Loucy (cell line): ENCODE results near the gene COL5A1.

Source experiments
- H2AFZ ChIP-seq: fragments of 200-600 bp; sonication (generic); 2 replicates; pipeline ENCODE4 v1.6.0; 2016; ENCODE audit warnings: antibody characterized with exemption, mild to moderate bottlenecking, low read length, moderate library complexity
- H3F3A ChIP-seq: fragments of 200-600 bp; 2 replicates; pipeline ENCODE4 v1.6.0; 2016; ENCODE audit warnings: antibody characterized with exemption, low read depth, mild to moderate bottlenecking
- H3K27me3 ChIP-seq: fragments of 200-600 bp; sonication (generic); 2 replicates; pipeline ENCODE4 v1.6.1; 2014; ENCODE audit warnings: low read length, mild to moderate bottlenecking; ENCODE audit not compliant: insufficient read depth, poor library complexity, severe bottlenecking
- H3K36me3 ChIP-seq: fragments of 200-600 bp; sonication (generic); 2 replicates; pipeline ENCODE4 v1.6.1; 2016; ENCODE audit warnings: low read length; ENCODE audit not compliant: insufficient read depth
- H3K4me1 ChIP-seq: fragments of 200-600 bp; sonication (generic); 2 replicates; pipeline ENCODE4 v1.5.1; 2014; ENCODE audit warnings: low read length, mild to moderate bottlenecking; ENCODE audit not compliant: insufficient read depth, poor library complexity, severe bottlenecking
- H3K4me2 ChIP-seq: fragments of 200-600 bp; sonication (generic); 2 replicates; pipeline ENCODE4 v1.6.0; 2014; ENCODE audit warnings: antibody characterized with exemption, low read length, low read depth, mild to moderate bottlenecking; ENCODE audit not compliant: poor library complexity, severe bottlenecking
- H3K4me3 ChIP-seq: fragments of 200-600 bp; sonication (generic); 2 replicates; pipeline ENCODE4 v1.5.1; 2014; ENCODE audit warnings: low read length, mild to moderate bottlenecking, mixed read lengths; ENCODE audit not compliant: poor library complexity, severe bottlenecking
- H3K79me2 ChIP-seq: fragments of 200-600 bp; sonication (generic); 2 replicates; pipeline ENCODE4 v1.6.1; 2014; ENCODE audit warnings: low read length; ENCODE audit not compliant: insufficient read depth
- H3K9ac ChIP-seq: fragments of 200-600 bp; sonication (generic); 2 replicates; pipeline ENCODE4 v1.6.0; 2014; ENCODE audit warnings: mild to moderate bottlenecking, low read depth, low read length, moderate library complexity; ENCODE audit not compliant: poor library complexity, severe bottlenecking
- H3K9me2 ChIP-seq: fragments of 200-600 bp; sonication (generic); replicated peaks from 2 replicates; pipeline ENCODE4 v1.6.1; 2016; ENCODE audit warnings: low read depth, low read length, mixed read lengths
- H3K9me3 ChIP-seq: fragments of 200-600 bp; sonication (generic); 2 replicates; pipeline ENCODE4 v1.6.1; 2014; ENCODE audit warnings: mild to moderate bottlenecking, antibody characterized with exemption, low read length, low read depth; ENCODE audit not compliant: insufficient read depth
- H4K20me1 ChIP-seq: fragments of 200-600 bp; sonication (generic); 2 replicates; pipeline ENCODE4 v1.6.0; 2014; ENCODE audit warnings: antibody characterized with exemption, low read length, mild to moderate bottlenecking; ENCODE audit not compliant: insufficient read depth, poor library complexity, severe bottlenecking
- EZH2phosphoT487 ChIP-seq: fragments of 200-600 bp; IDR thresholded peaks from 2 replicates; pipeline ENCODE4 v1.6.1; 2018; ENCODE audit warnings: antibody characterized with exemption, mild to moderate bottlenecking, moderate library complexity, borderline replicate concordance
- TF ChIP-seq, protein P1 (sequence below): fragments of 200-600 bp; sonication (generic); conservative IDR thresholded peaks from 2 replicates; pipeline ENCODE4 v1.5.1; 2014; ENCODE audit warnings: mild to moderate bottlenecking, antibody characterized with exemption, low read length

COL5A1 gene

DNA sequence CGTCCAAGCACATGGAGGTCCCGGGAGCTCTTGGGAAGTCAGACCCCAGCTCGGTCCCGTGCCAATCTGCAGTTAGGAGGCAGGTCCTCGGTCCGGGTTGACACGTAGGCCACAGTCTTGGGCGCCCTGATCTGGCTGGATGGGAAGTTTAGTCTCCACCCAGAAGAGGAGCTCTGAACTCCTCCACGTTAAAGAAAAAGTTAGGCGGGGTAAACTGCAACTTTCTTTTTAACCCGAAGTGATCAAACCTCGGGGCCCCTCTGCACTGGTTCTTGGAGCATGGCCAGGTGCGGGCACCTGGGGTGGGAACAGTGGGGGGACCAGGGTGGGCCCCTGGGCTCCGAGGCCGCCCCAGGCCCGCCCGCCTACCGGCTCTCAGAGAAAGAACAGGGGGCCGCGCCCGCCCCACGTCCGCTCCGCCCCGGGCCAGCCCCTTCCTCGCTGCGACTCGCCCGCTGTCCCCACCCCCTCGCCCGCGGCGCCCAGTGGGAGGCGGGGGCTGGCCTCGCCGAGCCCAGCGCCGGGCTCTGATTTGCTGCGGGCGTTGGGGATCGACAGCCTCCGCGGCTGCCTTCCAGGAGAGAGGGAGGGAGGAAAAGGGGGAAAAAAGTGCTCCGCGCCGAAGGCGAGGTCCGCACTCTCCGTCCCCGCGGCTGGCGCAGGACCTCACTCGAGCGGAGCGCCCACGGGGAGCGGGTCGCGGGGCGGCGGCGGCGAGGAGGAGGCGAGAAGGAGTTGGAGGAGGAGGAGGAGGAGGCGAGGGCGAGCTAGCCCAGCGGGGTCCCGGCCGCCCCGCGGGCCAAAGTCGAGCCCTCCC lies at the start of gene COL5A1:
Gene COL5A1 (plus strand): TSS at position 631 of the 817 bp plus-strand sequence. CDS start 385 bp downstream, outside the sequence.
- TF ChIP-seq, protein P1, sequence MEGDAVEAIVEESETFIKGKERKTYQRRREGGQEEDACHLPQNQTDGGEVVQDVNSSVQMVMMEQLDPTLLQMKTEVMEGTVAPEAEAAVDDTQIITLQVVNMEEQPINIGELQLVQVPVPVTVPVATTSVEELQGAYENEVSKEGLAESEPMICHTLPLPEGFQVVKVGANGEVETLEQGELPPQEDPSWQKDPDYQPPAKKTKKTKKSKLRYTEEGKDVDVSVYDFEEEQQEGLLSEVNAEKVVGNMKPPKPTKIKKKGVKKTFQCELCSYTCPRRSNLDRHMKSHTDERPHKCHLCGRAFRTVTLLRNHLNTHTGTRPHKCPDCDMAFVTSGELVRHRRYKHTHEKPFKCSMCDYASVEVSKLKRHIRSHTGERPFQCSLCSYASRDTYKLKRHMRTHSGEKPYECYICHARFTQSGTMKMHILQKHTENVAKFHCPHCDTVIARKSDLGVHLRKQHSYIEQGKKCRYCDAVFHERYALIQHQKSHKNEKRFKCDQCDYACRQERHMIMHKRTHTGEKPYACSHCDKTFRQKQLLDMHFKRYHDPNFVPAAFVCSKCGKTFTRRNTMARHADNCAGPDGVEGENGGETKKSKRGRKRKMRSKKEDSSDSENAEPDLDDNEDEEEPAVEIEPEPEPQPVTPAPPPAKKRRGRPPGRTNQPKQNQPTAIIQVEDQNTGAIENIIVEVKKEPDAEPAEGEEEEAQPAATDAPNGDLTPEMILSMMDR: no peak
- TF ChIP-seq EZH2phosphoT487: no peak
- H3K27me3 ChIP-seq: peaks cover 7% of the 10 kb centered on the region
- H3F3A ChIP-seq: no peaks in the 10 kb centered on the region
- no peaks in the 10 kb centered on the region for H3K9me3 ChIP-seq
- H3K36me3 ChIP-seq: no peaks in the 10 kb centered on the region
- H3K4me3 ChIP-seq: peak within 1 kb of the TSS; percentile 72
- no peaks in the 10 kb centered on the region for H4K20me1 ChIP-seq
- H3K79me2 ChIP-seq: peaks cover 14% of the 10 kb centered on the region; the same call in 1 of the 2 replicates
- H3K9ac ChIP-seq: peak within 1 kb of the TSS; percentile 60
- H3K9me2 ChIP-seq: no peaks in the 10 kb centered on the region
- H3K4me1 ChIP-seq: peaks cover 13% of the 10 kb centered on the region
- H2AFZ ChIP-seq: peak within 1 kb of the TSS; percentile 86
- H3K4me2 ChIP-seq: peak within 1 kb of the TSS; percentile 70

DNA sequence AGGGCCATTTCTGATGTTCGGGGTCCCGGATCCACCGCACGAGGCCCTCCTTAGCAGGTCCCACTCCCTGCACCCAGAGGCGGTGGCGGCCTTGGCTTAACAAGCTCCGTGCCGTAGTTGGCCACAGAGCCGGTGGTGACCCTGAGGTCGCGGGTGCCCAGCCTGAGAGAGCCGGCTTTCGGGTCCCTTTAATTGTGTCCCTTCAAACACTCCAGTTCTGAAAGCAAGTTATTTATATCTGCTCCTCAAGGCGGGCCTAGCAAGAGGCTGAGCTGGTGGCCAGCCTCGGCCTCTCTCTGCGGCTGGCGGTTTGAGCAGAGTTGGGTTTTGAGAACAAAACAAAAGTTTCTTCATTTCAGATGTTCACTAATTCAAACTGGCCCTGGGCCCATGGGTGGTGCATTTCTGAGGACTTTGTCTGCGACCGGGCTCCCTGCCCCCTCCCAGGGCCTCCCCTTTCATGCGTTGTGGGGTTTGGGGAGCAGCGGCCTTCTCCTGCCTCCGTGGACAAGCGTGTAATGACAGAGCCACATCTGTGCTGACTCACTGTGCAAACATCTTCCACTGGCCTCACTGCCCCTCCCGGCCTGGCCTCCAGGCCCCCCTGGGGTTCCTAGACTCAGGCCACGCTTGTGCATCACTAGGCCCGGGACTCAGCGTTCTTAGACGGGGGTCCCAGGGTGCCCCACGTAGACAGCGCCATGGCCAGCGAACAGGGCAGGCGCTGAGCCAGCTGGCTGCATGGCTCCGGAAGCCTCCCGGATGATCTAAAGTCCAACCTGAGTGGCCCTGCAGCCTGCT lies 49.4 kb upstream of the COL5A1 start:
- H3F3A ChIP-seq: no peaks in the 10 kb centered on the region
- H3K4me3 ChIP-seq: no peak overlapping the region
- no peak overlapping the region for H3K9ac ChIP-seq
- no peaks in the 10 kb centered on the region for H3K27me3 ChIP-seq
- no peaks in the 10 kb centered on the region for H3K4me1 ChIP-seq
- no peaks in the 10 kb centered on the region for H3K9me3 ChIP-seq
- H3K4me2 ChIP-seq: no peak overlapping the region
- no peaks in the 10 kb centered on the region for H3K79me2 ChIP-seq
- TF ChIP-seq EZH2phosphoT487: no peak
- TF ChIP-seq, protein P1: no peak
- no peak overlapping the region for H2AFZ ChIP-seq
- H4K20me1 ChIP-seq: no peaks in the 10 kb centered on the region
- H3K36me3 ChIP-seq: no peaks in the 10 kb centered on the region
- H3K9me2 ChIP-seq: no peaks in the 10 kb centered on the region

DNA sequence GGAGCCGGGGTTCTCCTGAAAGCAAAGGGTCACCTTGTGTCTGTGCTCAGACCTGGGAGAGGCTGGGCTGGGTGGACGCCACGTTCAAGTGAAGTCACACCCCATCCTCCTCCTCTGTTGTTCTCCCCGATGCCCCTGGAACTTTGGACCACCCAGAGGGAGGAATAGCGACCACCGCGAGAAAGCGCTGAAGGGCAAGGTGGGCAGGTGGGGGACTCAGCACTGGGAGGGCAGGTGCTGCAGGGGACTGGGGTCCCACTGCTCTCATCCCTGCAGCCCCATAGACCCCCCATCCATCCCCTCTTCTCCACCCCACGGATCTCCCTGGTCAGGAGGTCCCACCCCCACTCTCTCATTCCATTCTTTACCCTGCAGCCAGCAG lies 48.8 kb upstream of the COL5A1 start:
- Histone ChIP-seq H3K36me3 (no peaks in the 10 kb centered on the region), H3K9ac (no peak overlapping the region), H3K27me3 (no peaks in the 10 kb centered on the region), H2AFZ (no peak overlapping the region), H3F3A (no peaks in the 10 kb centered on the region), H4K20me1 (no peaks in the 10 kb centered on the region), H3K4me2 (no peak overlapping the region), H3K9me2 (no peaks in the 10 kb centered on the region), H3K9me3 (no peaks in the 10 kb centered on the region), H3K4me1 (no peaks in the 10 kb centered on the region), H3K79me2 (no peaks in the 10 kb centered on the region), H3K4me3 (no peak overlapping the region)
- no peak for TF ChIP-seq EZH2phosphoT487
- TF ChIP-seq, protein P1: no peak
